ENCODE results near the gene VASP.

VASP gene

DNA sequence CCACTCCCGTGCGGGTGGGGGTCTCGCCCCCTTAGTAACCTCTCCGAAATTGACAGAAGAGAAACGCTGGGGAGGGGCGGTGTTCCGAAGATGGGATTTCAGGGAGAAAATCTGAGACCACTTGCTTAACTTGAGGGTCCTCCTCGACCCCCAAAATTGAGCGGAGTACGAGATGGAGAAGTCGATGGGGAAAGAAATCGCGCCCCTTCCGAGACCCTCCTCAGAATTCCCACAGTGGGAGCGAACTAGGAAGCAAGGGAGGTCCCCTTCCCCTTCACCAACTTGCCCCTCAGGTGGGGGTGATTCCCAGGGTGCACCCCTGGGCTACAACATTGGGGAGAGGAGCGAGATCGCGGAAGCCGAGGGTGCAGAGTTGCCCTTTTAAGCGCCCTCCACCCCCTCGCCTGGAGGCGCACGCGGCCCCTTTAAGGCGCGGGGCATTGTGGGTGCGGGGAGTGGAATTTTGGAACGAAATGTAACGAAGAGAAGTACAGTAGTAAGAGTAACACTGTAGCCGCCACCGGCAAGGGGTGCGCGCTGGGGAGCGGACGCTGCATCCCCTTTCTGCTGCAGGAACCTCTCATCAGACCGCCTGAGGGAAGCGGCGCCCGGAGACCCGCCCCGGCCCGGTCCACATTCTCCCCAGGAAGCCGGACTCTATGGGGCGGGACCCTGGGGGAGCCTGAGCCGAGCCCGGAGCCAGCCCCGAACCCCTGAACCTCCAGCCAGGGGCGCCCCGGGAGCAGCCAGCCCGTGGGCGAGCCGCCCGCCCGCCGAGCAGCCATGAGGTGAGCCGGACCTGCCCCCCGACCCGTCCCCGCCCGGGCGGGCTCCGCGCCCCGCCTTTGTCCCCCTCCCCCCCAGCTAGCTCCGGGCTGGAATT lies at the start of gene VASP:
VASP (plus strand) TSS at position 491 of the 883 bp plus-strand sequence; CDS start at position 784, 293 bp downstream.
- peak; percentile 92 for DNase-seq (ENCODE audit: low spot score)

DNA sequence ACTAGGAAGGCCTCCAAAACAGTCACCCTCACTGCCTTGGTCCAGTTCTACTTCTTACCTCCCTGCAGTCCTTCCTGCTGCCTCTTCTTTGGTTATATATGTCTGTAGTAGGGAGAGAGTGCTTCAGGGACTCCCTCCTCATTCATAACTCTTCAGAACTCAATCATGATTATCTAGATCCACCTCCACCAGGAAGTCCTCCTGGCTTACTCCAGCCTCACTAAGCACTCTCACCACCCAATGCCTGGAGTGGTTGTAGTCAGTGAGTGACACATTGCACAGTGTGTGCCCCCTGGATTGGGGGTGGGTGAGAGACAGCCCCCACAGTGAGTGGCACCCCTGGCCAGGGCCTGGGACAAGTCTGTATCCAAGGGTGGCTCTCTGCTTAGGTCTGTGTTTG lies 49.5 kb upstream of the VASP start:
- DNase-seq (ENCODE audit: low spot score) = no peak

- no peak for DNase-seq (ENCODE audit: low spot score)
Measured at GRCh38 chr19:45460807-45461347, 46.4 kb upstream of the VASP start.

- no peak for DNase-seq (ENCODE audit: low spot score)
Measured at GRCh38 chr19:45462174-45462573, 45.1 kb upstream of the VASP start.

GRCh38 chr19:45463241-45463640 lies 44.0 kb upstream of the VASP start:
- DNase-seq (ENCODE audit: low spot score) = no peak

DNA sequence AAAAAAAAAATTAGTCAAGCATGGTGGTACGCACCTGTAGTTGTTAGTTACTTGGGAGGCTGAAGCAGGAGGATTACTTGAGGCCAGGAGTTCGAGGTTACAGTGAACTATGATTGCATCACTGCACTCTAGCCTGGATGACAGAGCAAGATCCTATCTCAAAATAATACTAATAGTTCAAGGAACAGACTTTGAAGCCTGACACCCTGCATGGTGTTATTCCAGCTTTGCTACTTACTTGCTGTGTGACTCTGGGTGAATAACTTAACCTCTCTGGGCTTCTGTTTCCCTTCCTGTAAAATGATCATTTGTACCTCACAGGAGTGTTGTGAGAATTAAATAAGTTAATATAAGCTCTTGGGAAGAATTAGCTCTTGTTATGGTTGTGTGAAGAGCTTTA lies 43.0 kb upstream of the VASP start:
- DNase-seq (ENCODE audit: low spot score) = no peak

GRCh38 chr19:45464852-45465441 lies 42.3 kb upstream of the VASP start:
- no peak for DNase-seq (ENCODE audit: low spot score)

DNA sequence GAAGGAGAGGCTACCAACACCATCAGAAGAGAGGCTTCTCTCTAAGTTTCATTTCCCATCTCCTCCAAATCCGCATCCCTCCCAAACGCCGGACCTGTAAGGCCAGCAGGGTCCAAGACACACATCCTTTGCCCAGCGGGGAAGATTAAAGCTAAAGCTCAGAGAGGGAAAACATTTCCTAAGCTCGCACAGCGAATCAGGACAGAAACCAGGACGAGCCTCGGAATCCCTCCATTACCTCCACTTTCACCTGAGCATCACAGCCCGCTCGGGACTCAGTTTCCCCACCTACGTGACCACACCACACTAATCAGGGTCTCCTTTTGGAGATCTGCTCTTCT lies 40.2 kb upstream of the VASP start:
- DNase-seq (ENCODE audit: low spot score) = no peak

DNA sequence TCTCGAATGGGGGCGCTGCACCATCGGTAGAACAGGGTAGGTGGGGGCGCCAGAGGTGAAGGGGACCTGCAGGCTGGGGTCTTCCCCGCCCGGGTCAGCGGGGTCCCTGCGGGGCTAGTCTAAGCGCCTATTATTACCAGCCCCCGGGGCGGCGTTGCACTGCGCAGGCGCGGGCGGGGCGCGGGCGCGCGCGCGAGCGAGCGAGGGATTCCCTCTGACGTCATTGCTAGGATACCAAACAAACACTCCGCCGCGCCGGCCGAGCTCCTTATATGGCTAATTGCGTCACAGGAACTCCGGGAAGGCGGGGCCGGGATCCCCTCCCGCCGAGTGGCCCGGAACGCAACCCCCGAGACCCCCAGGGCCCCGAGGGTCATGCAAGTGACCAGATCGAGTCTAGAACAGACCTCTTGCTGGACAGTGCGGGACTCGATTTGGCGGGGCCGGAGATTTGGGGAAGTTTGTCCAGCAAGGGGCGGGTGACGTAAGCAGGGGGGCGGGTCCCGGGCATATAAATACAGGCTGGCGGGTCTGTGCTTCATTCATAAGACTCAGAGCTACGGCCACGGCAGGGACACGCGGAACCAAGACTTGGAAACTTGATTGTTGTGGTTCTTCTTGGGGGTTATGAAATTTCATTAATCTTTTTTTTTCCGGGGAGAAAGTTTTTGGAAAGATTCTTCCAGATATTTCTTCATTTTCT lies 39.7 kb upstream of the VASP start, which contains the start of gene FOSB:
FOSB (plus strand) TSS at position 541 of the 703 bp plus-strand sequence. CDS start 591 bp downstream, outside the sequence.
- DNase-seq (ENCODE audit: low spot score) = peak; percentile 94

DNA sequence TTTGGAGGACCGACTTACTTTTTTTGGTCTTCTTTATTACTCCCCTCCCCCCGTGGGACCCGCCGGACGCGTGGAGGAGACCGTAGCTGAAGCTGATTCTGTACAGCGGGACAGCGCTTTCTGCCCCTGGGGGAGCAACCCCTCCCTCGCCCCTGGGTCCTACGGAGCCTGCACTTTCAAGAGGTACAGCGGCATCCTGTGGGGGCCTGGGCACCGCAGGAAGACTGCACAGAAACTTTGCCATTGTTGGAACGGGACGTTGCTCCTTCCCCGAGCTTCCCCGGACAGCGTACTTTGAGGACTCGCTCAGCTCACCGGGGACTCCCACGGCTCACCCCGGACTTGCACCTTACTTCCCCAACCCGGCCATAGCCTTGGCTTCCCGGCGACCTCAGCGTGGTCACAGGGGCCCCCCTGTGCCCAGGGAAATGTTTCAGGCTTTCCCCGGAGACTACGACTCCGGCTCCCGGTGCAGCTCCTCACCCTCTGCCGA lies 39.1 kb upstream of the VASP start:
- DNase-seq (ENCODE audit: low spot score) = peak; percentile 24

DNA sequence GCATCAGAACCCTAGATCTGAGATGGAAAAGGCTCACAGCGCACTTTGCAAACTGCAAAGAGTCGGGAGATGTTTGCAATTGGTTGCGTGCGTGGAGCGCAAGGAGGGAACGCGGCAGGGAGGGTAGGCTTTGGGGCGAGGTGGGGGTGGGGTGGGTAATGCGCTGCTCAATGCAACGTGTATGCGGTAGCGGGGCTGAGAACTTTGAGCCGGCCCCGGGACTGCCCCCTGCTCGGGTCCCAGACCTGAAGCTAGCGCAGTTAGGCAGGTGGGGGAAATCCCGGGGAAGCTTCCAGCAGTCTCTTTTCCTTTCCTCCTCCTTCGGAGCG lies 38.5 kb upstream of the VASP start:
- no peak for DNase-seq (ENCODE audit: low spot score)

DNA sequence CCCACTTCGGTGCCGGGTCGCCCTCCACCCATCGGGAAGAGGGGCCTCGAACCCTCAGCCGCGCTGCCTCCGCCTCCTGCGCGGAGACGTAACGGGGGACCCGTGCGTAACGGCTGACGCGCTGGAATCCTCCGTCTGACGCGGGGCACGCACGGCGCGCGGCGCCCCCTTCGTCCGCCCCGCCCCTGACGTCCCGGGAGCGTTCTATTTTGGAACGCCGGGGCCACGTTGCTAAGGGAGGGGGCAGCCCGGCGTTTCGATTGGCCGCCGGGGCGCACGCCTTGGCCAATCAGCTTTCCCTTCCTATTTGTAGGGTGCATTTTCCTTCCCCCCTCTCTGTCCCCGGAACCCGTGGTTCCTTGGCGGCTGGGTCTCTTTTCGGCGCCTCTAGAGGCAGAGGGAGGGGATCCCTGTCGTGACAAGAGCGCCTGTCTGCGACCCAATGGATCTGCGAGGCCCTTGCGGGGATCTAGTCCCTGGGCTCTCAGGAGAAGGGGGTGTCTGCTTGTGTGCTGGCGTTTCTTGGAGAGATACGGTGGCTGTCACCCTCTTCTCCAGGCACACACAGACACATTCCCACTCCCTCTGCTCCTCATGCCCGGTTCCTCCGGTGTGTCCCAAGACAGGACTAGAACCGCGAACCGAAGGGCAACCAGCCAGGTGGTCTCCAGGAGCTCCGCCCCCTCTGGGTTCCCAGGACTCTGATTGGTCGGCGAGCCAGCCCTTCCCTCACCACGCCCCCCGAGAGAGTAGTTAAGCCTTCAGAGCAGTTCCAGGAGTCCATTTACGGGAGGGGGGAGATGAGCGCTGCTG lies 37.9 kb upstream of the VASP start:
- peak; percentile 95 for DNase-seq (ENCODE audit: low spot score)

- DNase-seq (ENCODE audit: low spot score) = no peak
Measured at GRCh38 chr19:45469945-45470761, 37.1 kb upstream of the VASP start.

- DNase-seq (ENCODE audit: low spot score) = no peak
Measured at GRCh38 chr19:45470762-45471081, 36.6 kb upstream of the VASP start.

GRCh38 chr19:45471111-45471930 lies 36.0 kb upstream of the VASP start:
- DNase-seq (ENCODE audit: low spot score) = no peak

- DNase-seq (ENCODE audit: low spot score) = no peak
Measured at GRCh38 chr19:45471931-45472562, 35.2 kb upstream of the VASP start.

GRCh38 chr19:45472563-45473366 lies 34.5 kb upstream of the VASP start:
- no peak for DNase-seq (ENCODE audit: low spot score)

- no peak for DNase-seq (ENCODE audit: low spot score)
Measured at GRCh38 chr19:45473367-45473681, 34.0 kb upstream of the VASP start.

Data from activated CD4-positive, alpha-beta T cell treated with anti-CD3 and anti-CD28 coated beads, Interleukin-2, Interleukin-4, amounts not matched to agents 100 ng/mL and 50 ng/mL, durations not matched to agents 16 hours and 8 hours (primary cell).